Measurements from ENCODE around the gene PKP4. TPM values are rescaled to one million over a fixed set of nuclear protein-coding genes. Genes with fewer than 3 reads are reported as not detected.

The PKP4 gene
- total and polyA plus RNA-seq, 2 donors (not counting 1 experiment from before 2014, with no cell fraction given), result 2.0 to 13.3 TPM

- no peaks in the 10 kb centered on the region for H4K20me1 ChIP-seq (ENCODE audit: control insufficient read depth, insufficient read depth, low read length, poor library complexity, severe bottlenecking)
- no peak overlapping the region for H3K4me3 ChIP-seq (ENCODE audit: control extremely low read depth in 1 of 5, extremely low read depth in 1 of 5, insufficient read depth in 1 of 5, low read depth in 2 of 5, low read length in 4 of 5)
- no peak for ATAC-seq (ENCODE audit: low read depth)
- H3K4me1 Mint-ChIP-seq, result no peaks in the 10 kb centered on the region
- WGBS (ENCODE audit: insufficient coverage), result no CpG with 5 or more reads among the region's 1 CpG
- H3K4me1 ChIP-seq (ENCODE audit: control insufficient read depth in 2 of 2, insufficient read depth in 2 of 2, low read length in 2 of 2), result no peaks in the 10 kb centered on the region
- H2AFZ ChIP-seq (ENCODE audit: insufficient read depth, low read depth, low read length, poor library complexity, severe bottlenecking), result no peak overlapping the region
- no peak overlapping the region for H3K4me3 Mint-ChIP-seq
- no peak overlapping the region for H3K27ac Mint-ChIP-seq
- no peak overlapping the region for H3K4me2 ChIP-seq (replicated peaks; ENCODE audit: low read depth, low read length, poor library complexity, severe bottlenecking)
- intact Hi-C loops (cut with micrococcal nuclease), result no loop called here
- H3K9ac ChIP-seq (ENCODE audit: low read length), result no peak overlapping the region
- ChIA-PET POLR2A (no interaction called here), CTCF (no interaction called here)
- no peaks in the 10 kb centered on the region for H3K9me3 ChIP-seq (ENCODE audit: control extremely low read depth in 1 of 3, control insufficient read depth in 2 of 3, insufficient read depth in 1 of 3, low read length in 2 of 3)
- no peaks in the 10 kb centered on the region for H3K79me2 ChIP-seq (ENCODE audit: control insufficient read depth, insufficient read depth, low read length)
- no peak overlapping the region for H3K27ac ChIP-seq (ENCODE audit: low read length in 2 of 2)
- no peaks in the 10 kb centered on the region for H3K36me3 ChIP-seq (replicated peaks in 1 of 2; ENCODE audit: control extremely low read depth in 1 of 2, control insufficient read depth in 1 of 2, extremely low read depth in 1 of 2, insufficient read depth in 2 of 2, low read length in 1 of 2)
- no peaks in the 10 kb centered on the region for H3K27me3 Mint-ChIP-seq
- no peak for DNase-seq
- TF ChIP-seq EZH2 (IDR thresholded peaks at IDR 0.05; ENCODE audit: borderline replicate concordance, insufficient read depth, low read depth, low read length, poor library complexity, severe bottlenecking), result no peak
- TF ChIP-seq, protein P1, sequence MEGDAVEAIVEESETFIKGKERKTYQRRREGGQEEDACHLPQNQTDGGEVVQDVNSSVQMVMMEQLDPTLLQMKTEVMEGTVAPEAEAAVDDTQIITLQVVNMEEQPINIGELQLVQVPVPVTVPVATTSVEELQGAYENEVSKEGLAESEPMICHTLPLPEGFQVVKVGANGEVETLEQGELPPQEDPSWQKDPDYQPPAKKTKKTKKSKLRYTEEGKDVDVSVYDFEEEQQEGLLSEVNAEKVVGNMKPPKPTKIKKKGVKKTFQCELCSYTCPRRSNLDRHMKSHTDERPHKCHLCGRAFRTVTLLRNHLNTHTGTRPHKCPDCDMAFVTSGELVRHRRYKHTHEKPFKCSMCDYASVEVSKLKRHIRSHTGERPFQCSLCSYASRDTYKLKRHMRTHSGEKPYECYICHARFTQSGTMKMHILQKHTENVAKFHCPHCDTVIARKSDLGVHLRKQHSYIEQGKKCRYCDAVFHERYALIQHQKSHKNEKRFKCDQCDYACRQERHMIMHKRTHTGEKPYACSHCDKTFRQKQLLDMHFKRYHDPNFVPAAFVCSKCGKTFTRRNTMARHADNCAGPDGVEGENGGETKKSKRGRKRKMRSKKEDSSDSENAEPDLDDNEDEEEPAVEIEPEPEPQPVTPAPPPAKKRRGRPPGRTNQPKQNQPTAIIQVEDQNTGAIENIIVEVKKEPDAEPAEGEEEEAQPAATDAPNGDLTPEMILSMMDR (IDR thresholded peaks at IDR 0.05), result no peak
- H3K27me3 ChIP-seq (replicated peaks in 1 of 4; ENCODE audit: control extremely low read depth in 1 of 4, control insufficient read depth in 3 of 4, insufficient read depth in 4 of 4, low read length in 3 of 4), result no peaks in the 10 kb centered on the region
- H3K9me3 Mint-ChIP-seq (ENCODE audit: insufficient read depth), result no peaks in the 10 kb centered on the region
Observed at GRCh38 chr2:158501301-158501700, 44.5 kb downstream of the PKP4 start.

DNA sequence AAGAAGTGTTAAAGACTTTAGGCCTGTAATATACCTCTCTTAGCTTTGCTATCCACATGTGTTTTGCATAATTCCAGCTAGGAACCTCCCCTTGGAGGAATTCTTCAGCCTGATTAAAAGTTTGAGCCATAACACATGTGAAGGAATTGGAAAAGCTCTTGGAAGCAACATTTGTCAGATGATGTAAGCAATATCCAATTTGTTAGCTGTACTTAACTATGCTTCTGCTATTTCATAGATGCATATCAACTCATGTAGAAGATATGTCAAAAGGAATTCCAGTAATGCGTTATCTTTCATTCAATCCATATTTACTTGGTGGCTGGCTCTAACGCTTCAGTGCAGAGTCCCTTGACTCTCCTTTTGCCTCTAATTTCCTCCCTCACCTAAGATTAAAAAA lies 46.2 kb downstream of the PKP4 start:
- POLR2A ChIA-PET, result no interaction called here
- Mint-ChIP-seq H3K27ac (no peak overlapping the region), H3K27me3 (no peaks in the 10 kb centered on the region), H3K9me3 (ENCODE audit: insufficient read depth) (no peaks in the 10 kb centered on the region), H3K4me3 (no peak overlapping the region), H3K4me1 (no peaks in the 10 kb centered on the region)
- H3K79me2 ChIP-seq (ENCODE audit: control insufficient read depth, insufficient read depth, low read length), result no peaks in the 10 kb centered on the region
- DNase-seq (no peak), ATAC-seq (ENCODE audit: low read depth) (no peak)
- no peak overlapping the region for H3K4me3 ChIP-seq (ENCODE audit: control extremely low read depth in 1 of 5, extremely low read depth in 1 of 5, insufficient read depth in 1 of 5, low read depth in 2 of 5, low read length in 4 of 5)
- H3K9ac ChIP-seq (ENCODE audit: low read length), result no peak overlapping the region
- CTCF ChIA-PET, result no interaction called here
- no peak overlapping the region for H3K4me2 ChIP-seq (replicated peaks; ENCODE audit: low read depth, low read length, poor library complexity, severe bottlenecking)
- TF ChIP-seq EZH2 (IDR thresholded peaks at IDR 0.05; ENCODE audit: borderline replicate concordance, insufficient read depth, low read depth, low read length, poor library complexity, severe bottlenecking), result no peak
- TF ChIP-seq, protein P1 (IDR thresholded peaks at IDR 0.05), result no peak
- intact Hi-C loops (cut with micrococcal nuclease), result no loop called here
- H3K36me3 ChIP-seq (replicated peaks in 1 of 2; ENCODE audit: control extremely low read depth in 1 of 2, control insufficient read depth in 1 of 2, extremely low read depth in 1 of 2, insufficient read depth in 2 of 2, low read length in 1 of 2), result no peaks in the 10 kb centered on the region
- no CpG with 5 or more reads among the region's 2 CpGs for WGBS (ENCODE audit: insufficient coverage)
- no peaks in the 10 kb centered on the region for H3K4me1 ChIP-seq (ENCODE audit: control insufficient read depth in 2 of 2, insufficient read depth in 2 of 2, low read length in 2 of 2)
- H3K27me3 ChIP-seq (replicated peaks in 1 of 4; ENCODE audit: control extremely low read depth in 1 of 4, control insufficient read depth in 3 of 4, insufficient read depth in 4 of 4, low read length in 3 of 4), result no peaks in the 10 kb centered on the region
- H2AFZ ChIP-seq (ENCODE audit: insufficient read depth, low read depth, low read length, poor library complexity, severe bottlenecking), result no peak overlapping the region
- no peaks in the 10 kb centered on the region for H4K20me1 ChIP-seq (ENCODE audit: control insufficient read depth, insufficient read depth, low read length, poor library complexity, severe bottlenecking)
- no peaks in the 10 kb centered on the region for H3K9me3 ChIP-seq (ENCODE audit: control extremely low read depth in 1 of 3, control insufficient read depth in 2 of 3, insufficient read depth in 1 of 3, low read length in 2 of 3)
- no peak overlapping the region for H3K27ac ChIP-seq (ENCODE audit: low read length in 2 of 2)
